ENCODE data around the gene CBX1. TPM values are rescaled to one million over a fixed set of nuclear protein-coding genes. Genes with fewer than 3 reads are reported as not detected.

CBX1 gene
- total RNA-seq, 2 donors from 2014 or later = 18.3 to 22.1 TPM

- no peak overlapping the region for H3K4me3 ChIP-seq
- no peak for TF ChIP-seq CTCF (IDR thresholded peaks at IDR 0.05)
- H3K4me1 ChIP-seq = no peaks in the 10 kb centered on the region
- no peak overlapping the region for H3K27ac ChIP-seq
- peaks cover 50% of the 10 kb centered on the region for H3K36me3 ChIP-seq
- no peaks in the 10 kb centered on the region for H3K9me3 ChIP-seq
- no peaks in the 10 kb centered on the region for H3K27me3 ChIP-seq
- DNase-seq (ENCODE audit: low spot score) = no peak
These were observed 21.4 kb upstream of the CBX1 start for GRCh38 chr17:48122665-48123045.

- DNase-seq (ENCODE audit: low spot score) = no peak
- Histone ChIP-seq H3K4me1 (no peaks in the 10 kb centered on the region), H3K9me3 (no peaks in the 10 kb centered on the region), H3K36me3 (peaks cover 56% of the 10 kb centered on the region), H3K4me3 (no peak overlapping the region), H3K27ac (no peak overlapping the region), H3K27me3 (no peaks in the 10 kb centered on the region)
- TF ChIP-seq CTCF (IDR thresholded peaks at IDR 0.05) = no peak
These were observed 20.8 kb upstream of the CBX1 start for GRCh38 chr17:48121923-48122664.

- Histone ChIP-seq H3K36me3 (peaks cover 47% of the 10 kb centered on the region), H3K27me3 (no peaks in the 10 kb centered on the region), H3K27ac (no peak overlapping the region), H3K4me1 (peaks cover 0 to 12% of the 10 kb centered on the region in 2 donors), H3K4me3 (no peak overlapping the region), H3K9me3 (no peaks in the 10 kb centered on the region)
- no peak for DNase-seq (ENCODE audit: low spot score)
- no peak for TF ChIP-seq CTCF (IDR thresholded peaks at IDR 0.05)
These were observed 12.0 kb upstream of the CBX1 start for GRCh38 chr17:48113201-48113676.

GRCh38 chr17:48111937-48112241, 10.6 kb upstream of the CBX1 start:
- H3K27me3 ChIP-seq = no peaks in the 10 kb centered on the region
- H3K4me1 ChIP-seq = peaks cover 0 to 17% of the 10 kb centered on the region in 2 donors
- no peak for DNase-seq (ENCODE audit: low spot score)
- TF ChIP-seq CTCF (IDR thresholded peaks at IDR 0.05) = no peak
- H3K9me3 ChIP-seq = no peaks in the 10 kb centered on the region
- no peak overlapping the region for H3K4me3 ChIP-seq
- H3K27ac ChIP-seq = no peak overlapping the region
- peaks cover 34% of the 10 kb centered on the region for H3K36me3 ChIP-seq

- H3K4me1 ChIP-seq = peaks cover 0 to 19% of the 10 kb centered on the region in 2 donors
- no peak for DNase-seq (ENCODE audit: low spot score)
- TF ChIP-seq CTCF (IDR thresholded peaks at IDR 0.05) = no peak
- H3K9me3 ChIP-seq = no peaks in the 10 kb centered on the region
- H3K27me3 ChIP-seq = no peaks in the 10 kb centered on the region
- H3K4me3 ChIP-seq = no peak overlapping the region
- peaks cover 25% of the 10 kb centered on the region for H3K36me3 ChIP-seq
- H3K27ac ChIP-seq = no peak overlapping the region
These were observed 9.5 kb upstream of the CBX1 start for GRCh38 chr17:48110761-48111160.

Data from right atrium auricular region (tissue), 2 donors.